Measurements from ENCODE around the gene TNRC18.

- TF ChIP-seq GTF2F1 (IDR thresholded peaks at IDR 0.05; ENCODE audit: borderline replicate concordance, low read depth, low read length) (no peak), NANOG (IDR thresholded peaks at IDR 0.05; ENCODE audit: insufficient read depth, low read depth, low read length, poor library complexity, severe bottlenecking) (no peak)
These were observed 983 bp downstream of the TNRC18 start for GRCh38 chr7:5422396-5423305.
